Measurements from ENCODE around the gene ALOXE3. TPM values are rescaled to one million over a fixed set of nuclear protein-coding genes. Genes with fewer than 3 reads are reported as not detected.

ALOXE3 gene
- total RNA-seq, 1 experiment from 2014 or later, result not detected

- peak; percentile 86 for DNase-seq
- H3K27ac Mint-ChIP-seq (ENCODE audit: unreplicated experiment), result no peak overlapping the region
- peaks cover 60% of the 10 kb centered on the region for H3K36me3 Mint-ChIP-seq (ENCODE audit: insufficient read depth, unreplicated experiment)
- CTCF ChIA-PET, result interaction anchor here (0.6 to 0.8 kb wide), 4 partner anchors 19 to 70 kb away, joined by 3 to 4 read pairs (median 3); no protein-coding TSS in a partner anchor
- peaks cover 58% of the 10 kb centered on the region for H3K27me3 Mint-ChIP-seq (ENCODE audit: unreplicated experiment)
- peaks cover 61% of the 10 kb centered on the region for H3K4me1 Mint-ChIP-seq (ENCODE audit: low read depth, unreplicated experiment)
- no TSS peak for BruUV-seq (replicated peaks)
- peak overlapping the region; percentile 91 for H3K4me3 Mint-ChIP-seq (ENCODE audit: low read depth, unreplicated experiment)
- H3K9me3 Mint-ChIP-seq (ENCODE audit: low read depth, unreplicated experiment), result no peaks in the 10 kb centered on the region
- TF ChIP-seq, protein P1, sequence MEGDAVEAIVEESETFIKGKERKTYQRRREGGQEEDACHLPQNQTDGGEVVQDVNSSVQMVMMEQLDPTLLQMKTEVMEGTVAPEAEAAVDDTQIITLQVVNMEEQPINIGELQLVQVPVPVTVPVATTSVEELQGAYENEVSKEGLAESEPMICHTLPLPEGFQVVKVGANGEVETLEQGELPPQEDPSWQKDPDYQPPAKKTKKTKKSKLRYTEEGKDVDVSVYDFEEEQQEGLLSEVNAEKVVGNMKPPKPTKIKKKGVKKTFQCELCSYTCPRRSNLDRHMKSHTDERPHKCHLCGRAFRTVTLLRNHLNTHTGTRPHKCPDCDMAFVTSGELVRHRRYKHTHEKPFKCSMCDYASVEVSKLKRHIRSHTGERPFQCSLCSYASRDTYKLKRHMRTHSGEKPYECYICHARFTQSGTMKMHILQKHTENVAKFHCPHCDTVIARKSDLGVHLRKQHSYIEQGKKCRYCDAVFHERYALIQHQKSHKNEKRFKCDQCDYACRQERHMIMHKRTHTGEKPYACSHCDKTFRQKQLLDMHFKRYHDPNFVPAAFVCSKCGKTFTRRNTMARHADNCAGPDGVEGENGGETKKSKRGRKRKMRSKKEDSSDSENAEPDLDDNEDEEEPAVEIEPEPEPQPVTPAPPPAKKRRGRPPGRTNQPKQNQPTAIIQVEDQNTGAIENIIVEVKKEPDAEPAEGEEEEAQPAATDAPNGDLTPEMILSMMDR (IDR thresholded peaks at IDR 0.05; ENCODE audit: unreplicated experiment), result peak; percentile 59
- intact Hi-C loops (cut with micrococcal nuclease; ENCODE audit: unreplicated experiment), result loop anchor here (5.0 kb wide), 1 partner anchor 35 kb away; no protein-coding TSS in a partner anchor
Measured at GRCh38 chr17:8121681-8122421, 3.5 kb upstream of the ALOXE3 start.

DNA sequence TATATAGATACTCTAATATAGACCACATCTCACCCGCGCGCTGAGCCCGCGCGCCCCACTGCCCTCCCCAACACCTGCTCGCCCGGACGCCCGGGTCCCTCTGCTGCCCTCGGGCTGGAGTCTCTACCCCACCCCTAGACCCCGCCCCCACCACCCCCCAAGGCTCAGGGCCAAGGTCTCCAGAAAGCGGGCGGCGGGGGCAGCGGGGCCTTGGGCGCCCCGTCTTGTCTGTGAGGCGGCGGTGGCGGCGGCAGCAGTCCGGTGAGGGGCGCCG lies 3.0 kb upstream of the ALOXE3 start:
- no TSS peak for BruUV-seq (replicated peaks)
- peaks cover 56% of the 10 kb centered on the region for H3K4me1 Mint-ChIP-seq (ENCODE audit: low read depth, unreplicated experiment)
- H3K4me3 Mint-ChIP-seq (ENCODE audit: low read depth, unreplicated experiment), result peak overlapping the region; percentile 91
- CTCF ChIA-PET, result no interaction called here
- no peak for DNase-seq
- TF ChIP-seq, protein P1 (IDR thresholded peaks at IDR 0.05; ENCODE audit: unreplicated experiment), result no peak
- peaks cover 56% of the 10 kb centered on the region for H3K27me3 Mint-ChIP-seq (ENCODE audit: unreplicated experiment)
- peaks cover 59% of the 10 kb centered on the region for H3K36me3 Mint-ChIP-seq (ENCODE audit: insufficient read depth, unreplicated experiment)
- peak overlapping the region; percentile 98 for H3K27ac Mint-ChIP-seq (ENCODE audit: unreplicated experiment)
- no peaks in the 10 kb centered on the region for H3K9me3 Mint-ChIP-seq (ENCODE audit: low read depth, unreplicated experiment)
- intact Hi-C loops (cut with micrococcal nuclease; ENCODE audit: unreplicated experiment), result loop anchor here (5.0 kb wide), 1 partner anchor 36 kb away; no protein-coding TSS in a partner anchor

DNA sequence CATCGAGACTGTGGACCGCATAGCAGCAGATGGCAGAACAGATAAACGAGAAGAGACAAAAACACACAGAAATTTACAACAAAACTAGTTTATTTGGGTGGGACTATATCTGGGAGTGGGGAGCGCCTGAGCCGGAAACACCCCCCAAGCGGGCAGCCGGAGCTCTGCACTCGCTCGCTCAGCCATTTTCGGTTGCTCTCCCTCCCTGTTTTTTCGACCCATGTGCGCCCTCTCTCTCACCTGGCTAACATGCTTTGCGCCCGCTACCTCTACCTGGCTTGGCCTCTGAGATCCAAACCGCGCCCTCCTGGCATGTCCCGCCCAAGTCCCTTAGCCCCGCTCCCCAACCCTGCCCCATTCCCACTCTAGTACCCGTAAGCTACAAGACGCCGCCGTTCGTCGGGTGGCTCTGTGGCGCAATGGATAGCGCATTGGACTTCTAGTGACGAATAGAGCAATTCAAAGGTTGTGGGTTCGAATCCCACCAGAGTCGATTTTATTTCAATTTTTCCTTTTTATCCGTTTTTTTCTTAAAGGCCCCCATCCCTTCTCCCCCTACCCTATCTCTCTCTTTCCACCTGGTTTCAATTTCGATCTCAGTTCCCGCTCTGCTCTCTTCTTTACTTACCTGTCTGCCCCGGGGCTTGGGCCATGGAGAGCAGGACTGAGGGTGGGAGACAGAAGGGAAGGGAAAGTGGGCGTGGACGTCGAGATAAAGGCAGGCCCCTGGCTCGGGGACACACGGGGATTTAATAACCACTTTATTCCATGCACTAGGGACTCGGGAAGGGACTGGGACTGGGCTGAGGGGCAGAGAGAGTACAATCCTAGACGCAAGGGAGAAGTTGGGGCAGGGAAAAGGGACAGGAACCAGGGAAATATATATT lies 2.4 kb upstream of the ALOXE3 start:
- Mint-ChIP-seq H3K27me3 (ENCODE audit: unreplicated experiment) (peaks cover 56% of the 10 kb centered on the region), H3K9me3 (ENCODE audit: low read depth, unreplicated experiment) (no peaks in the 10 kb centered on the region), H3K4me3 (ENCODE audit: low read depth, unreplicated experiment) (peak overlapping the region; percentile 91), H3K4me1 (ENCODE audit: low read depth, unreplicated experiment) (peaks cover 50% of the 10 kb centered on the region), H3K36me3 (ENCODE audit: insufficient read depth, unreplicated experiment) (peaks cover 53% of the 10 kb centered on the region), H3K27ac (ENCODE audit: unreplicated experiment) (peak overlapping the region; percentile 98)
- BruUV-seq (replicated peaks), result no TSS peak
- peak; percentile 85 for DNase-seq
- CTCF ChIA-PET, result interaction anchor here (0.8 to 2.2 kb wide), 6 partner anchors 12 to 65 kb away, joined by 3 to 8 read pairs (median 4); no protein-coding TSS in a partner anchor
- TF ChIP-seq, protein P1 (IDR thresholded peaks at IDR 0.05; ENCODE audit: unreplicated experiment), result peak; percentile 32
- intact Hi-C loops (cut with micrococcal nuclease; ENCODE audit: unreplicated experiment), result loop anchor here (5.0 kb wide), 1 partner anchor 37 kb away; no protein-coding TSS in a partner anchor
